Activated T-cell treated with anti-CD3 and anti-CD28 coated beads, Interleukin-2, amount 50 U/mL, for 24 hours (primary cell): ENCODE measurements around the gene RAB17.

Experiments
- DNase-seq: peaks from one replicate; pipeline ENCODE4 v3.0.0-alpha.2; 2020
- H3K27ac Mint-ChIP-seq: 2 replicates; pipeline ENCODE4 v1.8.0; 2020; ENCODE audit warnings: mild to moderate bottlenecking, mixed read lengths
- H3K27me3 Mint-ChIP-seq: 2 replicates; pipeline ENCODE4 v1.8.0; 2020; ENCODE audit warnings: mixed read lengths
- H3K36me3 Mint-ChIP-seq: 2 replicates; pipeline ENCODE4 v1.8.0; 2020; ENCODE audit warnings: low read depth, mixed read lengths
- H3K4me1 Mint-ChIP-seq: 2 replicates; pipeline ENCODE4 v1.8.0; 2020; ENCODE audit warnings: low read depth, mixed read lengths
- H3K4me3 Mint-ChIP-seq: 2 replicates; pipeline ENCODE4 v1.8.0; 2020; ENCODE audit warnings: mild to moderate bottlenecking, moderate library complexity, mixed read lengths
- H3K9me3 Mint-ChIP-seq: 2 replicates; pipeline ENCODE4 v1.8.0; 2020; ENCODE audit warnings: mixed read lengths

RAB17 gene

DNA sequence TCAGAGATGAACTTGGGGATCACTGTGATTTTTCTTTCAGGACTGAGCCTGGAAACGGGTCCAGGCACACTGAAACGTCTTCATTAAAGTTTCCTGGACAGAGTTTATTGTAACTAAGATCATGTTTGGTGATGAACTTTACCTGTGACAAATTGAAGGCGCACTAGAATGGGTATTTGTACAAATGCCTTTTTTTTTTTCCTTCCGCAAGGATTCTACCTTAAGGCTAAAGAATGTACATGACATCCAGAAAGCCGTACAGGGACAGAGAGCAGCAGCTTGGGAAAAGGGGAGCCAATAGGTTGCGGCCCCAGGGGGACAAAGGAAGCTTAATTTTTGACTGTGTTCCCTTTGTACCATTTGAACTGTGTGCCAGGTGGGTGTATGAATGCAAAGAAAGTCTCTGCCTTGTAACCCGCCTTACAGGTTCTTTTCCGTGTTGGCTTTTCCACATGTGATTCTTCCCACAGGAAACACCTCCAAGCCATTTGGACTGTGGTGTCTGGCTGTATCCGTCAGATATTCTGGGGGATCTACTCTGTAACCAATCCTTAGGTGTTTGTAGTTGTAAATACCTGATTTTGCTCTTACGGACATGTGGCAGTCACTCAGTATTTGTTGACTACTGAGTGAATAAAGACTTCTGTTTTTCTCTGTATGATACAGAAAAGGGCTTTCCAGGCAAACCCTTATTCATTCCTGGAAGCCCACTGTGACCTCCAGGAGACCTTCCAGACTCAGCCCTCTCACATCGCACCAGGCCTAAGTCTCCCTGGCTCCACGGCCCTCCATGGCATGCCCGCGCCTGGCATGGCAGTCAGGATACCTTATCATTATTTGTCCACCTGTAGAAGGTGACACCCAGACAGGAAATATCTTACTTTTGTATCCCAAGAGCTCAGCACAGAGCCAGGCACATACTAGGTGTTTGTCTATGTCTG, 38.0 kb upstream of the RAB17 start:
- Mint-ChIP-seq H3K4me3 (peak overlapping the region; percentile 76), H3K4me1 (peaks cover 27% of the 10 kb centered on the region), H3K27me3 (peaks cover 59% of the 10 kb centered on the region), H3K27ac (peak overlapping the region; percentile 26), H3K36me3 (no peaks in the 10 kb centered on the region), H3K9me3 (no peaks in the 10 kb centered on the region)
- no peak for DNase-seq

DNA sequence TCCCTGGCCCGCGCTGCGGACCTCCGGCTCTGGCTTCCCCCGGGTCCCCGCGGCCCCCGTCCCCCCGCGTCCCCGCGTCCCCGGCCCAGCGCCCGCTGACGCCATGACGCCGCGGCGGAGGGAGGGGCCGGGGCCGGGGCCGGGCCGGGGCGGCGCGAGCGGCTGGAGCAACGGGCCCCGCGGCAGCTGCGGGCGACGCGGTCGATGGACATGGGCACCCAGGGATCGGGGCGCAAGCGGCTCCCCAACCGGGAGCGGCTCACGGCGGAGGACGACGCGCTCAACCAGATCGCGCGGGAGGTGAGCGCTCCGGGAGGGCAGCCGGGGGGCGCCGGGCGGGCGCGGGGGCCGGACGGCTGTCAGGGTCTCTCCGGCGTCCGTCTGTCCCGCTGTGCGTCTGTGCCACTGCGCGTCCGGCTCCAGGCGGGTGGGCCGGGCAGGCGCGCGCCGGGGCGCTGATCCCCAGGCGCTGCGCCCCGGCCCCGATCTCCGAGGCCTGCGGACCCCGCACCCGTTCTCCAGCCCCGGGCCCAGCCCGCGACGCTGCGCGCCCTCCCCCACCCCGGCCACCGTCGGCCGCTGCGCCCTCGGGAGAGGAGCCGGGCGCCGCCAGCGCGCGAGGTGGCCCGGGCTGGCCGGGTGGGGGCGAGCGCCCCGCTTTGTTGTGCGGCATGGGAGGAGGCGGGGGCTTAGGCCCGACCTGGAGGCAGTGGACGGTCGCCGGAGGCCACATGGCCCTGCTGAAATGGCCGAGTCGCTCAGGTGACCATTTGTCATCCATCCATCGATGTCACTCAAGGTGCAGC, 37.1 kb upstream of the RAB17 start, which contains the start of gene LRRFIP1:
LRRFIP1 (plus strand) TSS at position 147 of the 806 bp plus-strand sequence; CDS start at position 205, 58 bp downstream.
- peak; percentile 52 for DNase-seq
- Mint-ChIP-seq H3K27ac (peak within 1 kb of the TSS; percentile 26), H3K4me1 (peaks cover 27% of the 10 kb centered on the region), H3K4me3 (peak within 1 kb of the TSS; percentile 76), H3K27me3 (peaks cover 55% of the 10 kb centered on the region), H3K36me3 (no peaks in the 10 kb centered on the region), H3K9me3 (no peaks in the 10 kb centered on the region)

DNA sequence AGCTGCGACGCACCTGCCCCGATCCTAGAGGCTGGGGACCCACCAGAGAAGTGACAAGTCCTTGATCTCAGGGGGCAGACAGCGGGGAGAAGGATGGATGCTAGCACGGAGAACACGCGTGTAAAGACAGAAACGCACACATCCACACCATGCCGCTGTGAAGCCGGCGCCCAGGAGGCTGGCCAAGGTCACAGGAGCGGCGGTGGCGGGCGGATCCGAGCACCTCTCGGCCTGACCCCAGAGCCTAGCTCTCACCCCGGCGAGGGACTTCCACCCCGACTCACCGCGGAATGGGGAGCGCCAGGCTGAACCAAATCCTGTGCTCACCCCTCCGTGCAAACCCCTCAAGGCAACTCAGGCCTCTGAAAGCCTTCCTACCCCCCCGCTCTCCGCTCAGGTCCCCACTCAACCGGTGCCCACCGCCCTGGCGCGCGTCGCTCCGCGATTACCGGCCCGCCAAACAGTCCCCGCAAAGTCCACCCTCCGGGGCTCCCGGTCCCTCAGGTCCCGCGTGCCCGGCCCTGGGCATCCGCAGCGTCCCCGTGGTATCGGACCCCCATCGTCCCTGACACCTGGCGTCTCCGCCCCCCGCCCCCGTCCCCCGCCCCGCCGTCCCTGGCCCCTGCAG, 36.4 kb upstream of the RAB17 start:
- Mint-ChIP-seq H3K27me3 (peaks cover 52% of the 10 kb centered on the region), H3K27ac (no peak overlapping the region), H3K4me3 (peak overlapping the region; percentile 72), H3K36me3 (no peaks in the 10 kb centered on the region), H3K9me3 (no peaks in the 10 kb centered on the region), H3K4me1 (peaks cover 27% of the 10 kb centered on the region)
- DNase-seq, result peak; percentile 36

DNA sequence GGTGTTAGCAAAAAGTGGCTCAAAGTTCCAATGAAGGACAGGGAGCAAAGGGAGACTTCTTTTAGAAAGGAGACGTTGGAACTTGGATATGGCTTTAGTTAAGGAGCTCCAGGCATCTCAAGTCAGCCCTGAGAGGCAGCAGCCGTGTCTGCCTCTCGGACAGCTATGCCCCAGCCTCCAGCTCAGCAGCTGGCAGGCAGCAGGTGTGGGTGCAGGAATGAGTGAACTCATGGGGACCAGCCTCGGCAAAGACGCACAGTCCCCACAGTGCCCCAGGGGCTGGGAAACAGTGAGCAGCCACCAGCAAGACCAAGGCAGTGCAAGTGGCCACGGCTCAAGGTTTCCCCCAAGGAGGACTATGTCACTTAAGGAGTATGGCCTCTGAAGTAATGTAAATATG, 35.2 kb upstream of the RAB17 start:
- Mint-ChIP-seq H3K27me3 (peaks cover 44% of the 10 kb centered on the region), H3K36me3 (no peaks in the 10 kb centered on the region), H3K27ac (no peak overlapping the region), H3K4me3 (no peak overlapping the region), H3K9me3 (no peaks in the 10 kb centered on the region), H3K4me1 (peaks cover 23% of the 10 kb centered on the region)
- no peak for DNase-seq

- H3K36me3 Mint-ChIP-seq, result no peaks in the 10 kb centered on the region
- H3K9me3 Mint-ChIP-seq, result no peaks in the 10 kb centered on the region
- no peak overlapping the region for H3K27ac Mint-ChIP-seq
- no peak for DNase-seq
- peaks cover 41% of the 10 kb centered on the region for H3K27me3 Mint-ChIP-seq
- no peak overlapping the region for H3K4me3 Mint-ChIP-seq
- peaks cover 23% of the 10 kb centered on the region for H3K4me1 Mint-ChIP-seq
These were observed 34.7 kb upstream of the RAB17 start for GRCh38 chr2:237625216-237625705.

DNA sequence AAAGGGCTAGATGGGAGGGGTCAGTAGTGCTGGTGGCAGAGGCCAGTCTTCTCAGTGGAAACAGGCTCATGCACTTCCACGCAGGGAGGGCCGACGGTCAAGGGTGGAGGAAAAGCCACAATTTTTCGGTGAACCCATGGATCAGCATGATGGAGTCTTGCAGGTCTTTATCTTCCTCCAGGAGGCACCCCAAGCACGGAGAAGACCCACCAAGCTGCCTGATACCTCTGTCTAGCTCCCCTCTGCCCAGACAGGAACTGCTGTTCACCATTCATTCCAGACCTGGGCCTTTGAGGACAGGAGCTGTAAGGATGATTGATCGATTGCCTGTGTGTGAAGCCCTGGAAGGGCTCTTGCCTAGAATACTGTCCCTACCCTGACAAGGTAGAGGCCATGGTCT, 34.0 kb upstream of the RAB17 start:
- no peaks in the 10 kb centered on the region for H3K9me3 Mint-ChIP-seq

DNA sequence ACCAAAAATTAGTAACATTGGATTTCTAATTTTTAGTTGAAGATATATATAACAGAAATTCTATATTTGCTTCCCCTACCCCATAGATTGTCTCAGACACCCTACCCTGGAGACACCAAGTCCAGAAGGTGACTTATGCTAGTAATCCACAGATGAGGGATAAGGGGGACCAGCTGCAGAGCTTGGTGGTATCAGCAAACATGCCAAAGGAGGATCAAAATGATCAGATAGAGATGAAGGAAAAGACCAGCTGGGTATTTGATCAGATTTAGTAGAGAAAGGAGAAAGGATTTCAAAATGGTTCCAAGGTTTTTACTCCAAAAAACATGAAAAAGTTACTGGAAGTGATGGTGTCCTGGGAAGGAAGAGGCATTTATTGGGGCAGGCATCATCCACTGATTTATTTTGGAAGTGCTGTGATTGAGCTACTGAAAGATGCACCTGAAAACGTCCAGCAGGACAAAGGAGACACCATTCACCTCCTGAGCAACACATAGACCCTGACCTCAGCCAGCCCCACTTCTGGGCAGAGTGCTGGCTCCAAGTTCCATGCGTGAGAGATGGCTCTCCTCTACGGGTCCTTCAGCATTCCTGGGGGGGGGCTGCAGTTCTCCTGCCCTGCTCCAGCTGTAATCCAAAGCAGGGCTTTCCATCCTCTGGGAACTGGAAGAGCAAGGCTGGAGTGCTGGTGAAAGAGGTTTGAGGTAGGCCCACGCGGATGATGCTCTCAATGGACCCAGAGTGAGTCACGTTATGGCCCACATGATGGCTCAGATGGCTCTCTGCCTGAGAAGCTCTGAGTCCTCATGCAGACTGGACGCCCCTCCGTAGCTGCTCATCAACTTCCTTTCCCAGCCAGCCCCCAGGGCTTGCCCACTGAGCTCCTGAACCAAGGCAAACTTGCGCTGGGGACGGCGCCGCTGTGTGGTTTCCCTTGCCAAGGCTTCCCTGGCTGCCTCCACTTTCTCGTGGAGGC, 33.2 kb upstream of the RAB17 start:
- Mint-ChIP-seq H3K27me3 (peaks cover 28% of the 10 kb centered on the region), H3K36me3 (no peaks in the 10 kb centered on the region)

More for the DNA sequence above, 34.0 kb upstream of the RAB17 start:
- Mint-ChIP-seq H3K27me3 (peaks cover 34% of the 10 kb centered on the region), H3K36me3 (no peaks in the 10 kb centered on the region), H3K27ac (no peak overlapping the region), H3K4me1 (peaks cover 16% of the 10 kb centered on the region), H3K4me3 (no peak overlapping the region)
- no peak for DNase-seq

GRCh38 chr2:237618449-237618848, 27.9 kb upstream of the RAB17 start:
- DNase-seq, result no peak
- H3K9me3 Mint-ChIP-seq, result no peaks in the 10 kb centered on the region
- H3K36me3 Mint-ChIP-seq, result no peaks in the 10 kb centered on the region
- no peaks in the 10 kb centered on the region for H3K27me3 Mint-ChIP-seq
- H3K27ac Mint-ChIP-seq, result no peak overlapping the region
- peaks cover 31% of the 10 kb centered on the region for H3K4me1 Mint-ChIP-seq
- no peak overlapping the region for H3K4me3 Mint-ChIP-seq

More for the DNA sequence above, 33.2 kb upstream of the RAB17 start:
- DNase-seq, result no peak
- H3K27ac Mint-ChIP-seq, result no peak overlapping the region
- H3K9me3 Mint-ChIP-seq, result no peaks in the 10 kb centered on the region
- peaks cover 12% of the 10 kb centered on the region for H3K4me1 Mint-ChIP-seq
- no peak overlapping the region for H3K4me3 Mint-ChIP-seq

GRCh38 chr2:237617587-237617982, 27.1 kb upstream of the RAB17 start:
- Mint-ChIP-seq H3K27ac (no peak overlapping the region), H3K36me3 (no peaks in the 10 kb centered on the region), H3K4me3 (no peak overlapping the region), H3K4me1 (peaks cover 31% of the 10 kb centered on the region), H3K9me3 (no peaks in the 10 kb centered on the region), H3K27me3 (no peaks in the 10 kb centered on the region)
- DNase-seq, result no peak

DNA sequence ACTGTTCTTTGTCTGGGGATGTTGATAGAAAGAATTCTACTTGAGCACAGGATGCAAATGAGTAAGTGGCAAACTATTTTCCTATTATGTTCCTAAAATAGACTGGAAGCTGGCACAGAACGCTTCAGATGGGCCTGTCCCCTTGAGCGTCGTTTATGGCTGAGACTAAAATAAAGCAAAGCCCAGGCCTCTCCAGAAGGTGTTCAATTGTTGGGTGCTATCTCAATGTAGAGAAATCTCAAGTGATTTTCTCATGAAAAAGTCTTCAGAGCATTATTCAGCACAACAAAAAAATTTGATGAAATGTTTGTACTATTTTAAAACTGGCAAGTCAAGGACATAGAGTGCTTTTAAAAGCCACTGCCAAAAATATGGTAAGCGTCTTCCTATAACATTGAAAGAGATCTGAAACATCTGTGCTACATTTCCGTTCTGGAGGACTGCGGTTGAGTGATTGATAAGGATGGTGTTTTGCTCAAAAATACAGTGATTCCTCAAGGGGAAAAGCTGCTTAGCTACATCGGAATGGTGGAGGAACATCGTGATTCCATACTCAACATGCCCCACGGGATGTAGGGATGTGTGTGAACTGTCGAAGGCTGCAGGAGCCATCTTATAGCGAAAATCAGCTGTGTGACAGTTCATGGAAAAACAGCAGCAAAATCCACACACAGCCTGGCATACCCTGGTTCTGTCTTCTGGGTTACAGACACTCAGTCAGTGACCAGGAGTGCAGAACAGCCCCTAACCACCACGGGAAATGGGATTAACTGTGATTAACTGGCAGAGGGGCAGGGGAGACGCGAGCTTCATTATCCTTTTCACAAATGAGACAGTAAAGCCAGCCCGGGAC, 26.4 kb upstream of the RAB17 start:
- H3K4me3 Mint-ChIP-seq, result no peak overlapping the region

GRCh38 chr2:237616373-237616733, 25.8 kb upstream of the RAB17 start:
- H3K4me1 Mint-ChIP-seq, result peaks cover 31% of the 10 kb centered on the region
- H3K36me3 Mint-ChIP-seq, result no peaks in the 10 kb centered on the region
- no peak for DNase-seq
- no peak overlapping the region for H3K4me3 Mint-ChIP-seq
- no peaks in the 10 kb centered on the region for H3K9me3 Mint-ChIP-seq
- no peaks in the 10 kb centered on the region for H3K27me3 Mint-ChIP-seq
- H3K27ac Mint-ChIP-seq, result no peak overlapping the region

More for the DNA sequence above, 26.4 kb upstream of the RAB17 start:
- H3K36me3 Mint-ChIP-seq, result no peaks in the 10 kb centered on the region
- H3K4me1 Mint-ChIP-seq, result peaks cover 31% of the 10 kb centered on the region
- H3K27ac Mint-ChIP-seq, result no peak overlapping the region
- no peaks in the 10 kb centered on the region for H3K27me3 Mint-ChIP-seq
- no peaks in the 10 kb centered on the region for H3K9me3 Mint-ChIP-seq
- DNase-seq, result no peak

DNA sequence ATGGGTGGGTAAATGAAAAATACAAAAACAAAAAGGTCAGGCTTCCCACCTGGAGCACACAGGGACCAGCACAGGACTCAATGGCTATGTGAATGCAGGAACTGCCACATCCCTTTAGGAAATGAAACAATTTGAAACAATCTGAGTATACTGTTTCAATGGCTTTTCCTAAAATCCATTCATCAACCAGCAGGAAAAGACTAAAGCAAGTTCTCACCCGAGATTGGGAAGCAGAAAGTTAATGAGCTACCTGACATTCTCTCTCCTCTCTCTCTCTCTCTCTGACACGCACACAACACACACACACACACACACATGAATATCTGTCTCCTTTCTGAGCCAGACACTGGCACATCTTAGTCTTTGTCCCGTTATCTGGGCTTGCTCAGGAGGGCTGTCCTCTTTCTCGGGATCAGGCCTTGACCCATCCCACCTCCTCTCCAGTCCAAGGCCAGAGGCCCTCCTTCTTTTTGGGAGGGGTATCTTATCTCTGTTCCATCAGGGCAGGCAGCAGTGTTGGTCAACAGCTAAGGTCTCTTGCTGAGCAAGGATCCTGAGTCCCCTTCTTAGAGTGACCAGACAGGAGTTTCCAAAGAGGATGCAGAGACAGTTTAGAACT, 25.2 kb upstream of the RAB17 start:
- DNase-seq, result no peak
- no peak overlapping the region for H3K4me3 Mint-ChIP-seq
- no peaks in the 10 kb centered on the region for H3K36me3 Mint-ChIP-seq
- H3K27me3 Mint-ChIP-seq, result no peaks in the 10 kb centered on the region
- no peak overlapping the region for H3K27ac Mint-ChIP-seq
- H3K4me1 Mint-ChIP-seq, result peaks cover 31% of the 10 kb centered on the region
- no peaks in the 10 kb centered on the region for H3K9me3 Mint-ChIP-seq
